Islet of Langerhans (tissue), 1 donor: ENCODE measurements around the gene MRAP2.
"Not testable (repeated sequence)": the region's sequence is repeated elsewhere in the genome, so short reads cannot be mapped to it uniquely, and the experiment has no call there.

ENCODE experiments used
- FAIRE-seq: peaks from one replicate; lab custom pipeline; 2011; peaks lifted over from hg19 to GRCh38; lab: Jason Lieb, UNC

Gene MRAP2

DNA sequence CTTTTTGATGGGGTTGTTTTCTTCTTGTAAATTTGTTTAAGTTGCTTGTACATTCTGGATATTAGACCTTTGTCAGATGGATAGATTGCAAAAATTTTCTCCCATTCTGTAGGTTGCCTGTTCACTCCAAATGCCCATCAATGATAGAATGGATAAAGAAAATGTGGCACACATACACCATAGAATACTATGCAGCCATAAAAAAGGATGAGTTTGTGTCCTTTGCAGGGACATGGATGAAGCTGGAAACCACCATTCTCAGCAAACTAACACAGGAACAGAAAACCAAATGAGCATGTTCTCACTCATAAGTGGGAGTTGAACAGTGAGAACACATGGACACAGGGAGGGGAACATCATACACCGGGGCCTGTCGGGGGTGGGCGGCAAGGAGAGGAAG, 1.6 kb upstream of the MRAP2 start:
- FAIRE-seq: not testable (repeated sequence)

DNA sequence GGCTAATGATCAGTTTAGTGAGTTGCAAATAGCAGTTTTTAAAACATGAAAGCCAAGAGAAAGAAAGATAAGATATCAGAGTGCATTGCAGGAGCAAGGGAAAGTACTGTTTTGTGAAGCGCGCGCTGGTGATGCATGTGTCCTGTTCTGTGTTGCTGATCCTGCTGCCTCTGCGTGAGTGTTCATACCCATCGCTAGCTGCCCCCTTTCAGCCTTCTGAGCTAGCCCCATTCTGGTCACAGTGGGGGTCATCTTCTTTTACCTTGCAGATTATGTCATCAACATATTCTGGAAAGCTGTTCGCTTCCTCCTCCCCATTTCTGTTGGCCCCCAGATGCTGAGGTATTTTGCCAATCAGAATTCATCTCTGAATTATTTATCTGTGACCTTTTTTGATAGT, 1.9 kb downstream of the MRAP2 start:
- no peak for FAIRE-seq

DNA sequence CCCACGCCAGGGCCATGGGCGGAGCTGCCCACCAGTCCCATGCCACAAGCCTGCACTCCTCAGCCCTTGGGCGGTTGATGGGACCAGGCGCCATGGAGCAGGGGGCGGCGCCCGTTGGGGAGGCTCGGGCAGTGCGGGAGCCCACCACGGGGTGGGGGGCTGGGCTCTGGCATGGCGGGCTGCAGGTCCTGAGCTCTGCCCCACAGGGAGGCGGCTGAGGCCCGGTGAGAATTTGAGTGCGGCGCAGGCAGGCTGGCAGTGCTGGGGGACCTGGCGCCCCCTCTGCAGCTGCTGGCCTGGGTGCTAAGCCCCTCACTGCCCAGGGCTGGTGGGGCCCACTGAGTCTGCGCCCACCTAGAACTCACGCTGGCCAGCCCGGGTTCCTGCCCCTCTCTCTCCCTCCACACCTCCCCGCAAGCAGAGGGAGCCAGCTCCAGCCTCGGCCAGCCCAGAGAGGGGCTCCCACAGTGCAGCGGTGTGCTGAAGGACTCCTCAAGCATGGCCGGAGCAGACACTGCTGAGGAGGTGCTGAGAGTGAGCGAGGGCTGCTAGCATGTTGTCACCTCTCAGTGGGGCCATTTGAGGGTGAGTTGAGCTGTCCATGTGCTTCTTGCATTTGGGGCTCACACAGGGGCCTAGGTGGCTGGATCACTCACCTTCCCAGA, 4.0 kb downstream of the MRAP2 start:
- no peak for FAIRE-seq

DNA sequence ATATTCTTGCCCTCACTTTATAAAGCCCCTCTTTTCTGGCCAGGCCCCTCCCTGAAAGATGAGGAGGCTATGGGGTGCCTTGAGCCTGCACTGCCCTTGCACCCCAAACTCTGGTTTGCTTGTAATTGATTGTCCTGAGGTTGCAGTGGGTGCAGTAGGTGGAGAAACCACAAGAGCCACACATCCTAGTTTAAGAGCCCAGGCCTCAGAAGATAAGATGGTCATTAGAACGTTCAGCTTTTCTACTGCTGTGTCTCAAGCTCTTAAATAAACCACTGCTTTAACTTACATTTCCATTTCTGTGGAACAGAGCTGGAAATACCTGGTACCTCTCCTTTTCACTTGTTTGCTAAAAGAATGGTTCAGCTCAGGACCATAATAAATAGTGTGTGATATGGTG, 9.0 kb downstream of the MRAP2 start:
- no peak for FAIRE-seq

DNA sequence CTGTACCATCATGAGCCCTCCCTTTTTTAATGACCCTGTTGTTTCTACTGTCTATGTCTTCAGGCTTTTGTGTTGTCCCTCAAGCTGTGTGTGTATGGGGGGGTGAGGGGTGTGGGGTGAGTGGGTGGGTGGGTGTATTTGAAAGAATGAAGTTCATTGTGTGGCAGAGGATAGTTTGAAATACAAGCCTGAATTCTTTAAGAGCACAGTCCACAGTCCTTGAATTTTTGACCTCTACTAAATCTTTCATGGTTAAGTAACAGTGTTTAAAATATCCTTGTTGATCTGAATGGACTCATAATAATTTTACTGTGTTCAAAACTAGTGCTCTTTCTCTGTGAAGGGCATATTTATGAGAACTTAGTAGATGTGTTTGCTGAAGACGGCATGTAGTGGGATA, 10.0 kb downstream of the MRAP2 start:
- FAIRE-seq: no peak

DNA sequence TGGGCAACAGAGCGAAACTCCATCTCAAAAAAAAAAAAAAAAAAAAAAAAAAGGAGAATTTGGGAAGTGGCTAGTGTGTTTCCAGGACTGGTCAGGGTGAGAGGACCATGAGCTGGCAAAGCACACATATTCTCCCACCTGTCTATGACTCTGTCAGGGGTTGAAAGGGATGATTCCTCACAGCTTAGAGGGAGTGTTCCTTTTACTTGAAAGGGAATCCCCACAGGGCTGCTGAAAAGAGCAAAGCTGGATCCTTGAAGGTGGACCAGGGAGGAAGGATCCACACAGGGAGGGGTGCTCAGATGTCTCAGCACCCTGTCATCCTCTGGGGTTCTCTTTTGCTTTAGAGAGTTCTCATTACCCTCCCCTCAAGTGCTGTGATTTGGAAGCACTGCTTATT, 13.2 kb downstream of the MRAP2 start:
- no peak for FAIRE-seq

DNA sequence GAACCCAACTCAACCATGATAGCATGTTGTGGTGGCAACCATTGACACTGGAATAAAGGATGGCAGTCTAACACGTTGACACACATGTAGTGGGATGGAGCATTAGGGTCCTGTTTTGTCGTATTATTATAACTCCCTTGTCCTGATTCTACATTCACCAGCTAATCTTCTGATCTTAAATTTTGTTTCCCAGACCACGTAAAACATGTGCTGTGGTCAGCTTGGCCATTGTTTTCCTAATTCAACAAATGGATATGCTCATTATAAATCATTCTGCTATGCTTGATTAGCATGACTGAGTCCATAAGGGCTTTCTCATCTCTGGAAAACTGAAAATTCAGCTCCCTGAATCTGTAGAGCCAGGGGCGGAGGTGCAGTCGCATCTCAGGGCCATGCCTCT, 15.0 kb downstream of the MRAP2 start:
- no peak for FAIRE-seq

DNA sequence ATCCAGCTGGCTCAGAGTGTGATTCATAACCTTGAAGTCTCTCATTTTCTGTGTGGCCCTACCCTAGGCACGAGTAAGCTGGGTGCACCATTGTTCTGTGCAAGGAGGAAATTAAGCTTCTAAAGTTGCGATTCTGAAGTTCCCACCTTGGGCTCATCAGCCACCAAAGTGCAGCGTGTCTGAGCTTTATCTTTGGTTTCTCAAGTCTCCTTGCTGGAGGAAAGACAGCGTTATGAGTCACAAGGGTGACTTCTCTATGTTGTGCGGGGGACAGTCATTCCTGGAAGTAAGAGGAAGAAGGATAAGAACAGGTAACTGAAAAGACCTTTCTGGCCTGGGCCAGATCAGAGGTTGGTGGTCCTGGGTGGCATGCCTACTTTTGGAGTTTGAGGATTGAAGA, 16.8 kb downstream of the MRAP2 start:
- FAIRE-seq: no peak

DNA sequence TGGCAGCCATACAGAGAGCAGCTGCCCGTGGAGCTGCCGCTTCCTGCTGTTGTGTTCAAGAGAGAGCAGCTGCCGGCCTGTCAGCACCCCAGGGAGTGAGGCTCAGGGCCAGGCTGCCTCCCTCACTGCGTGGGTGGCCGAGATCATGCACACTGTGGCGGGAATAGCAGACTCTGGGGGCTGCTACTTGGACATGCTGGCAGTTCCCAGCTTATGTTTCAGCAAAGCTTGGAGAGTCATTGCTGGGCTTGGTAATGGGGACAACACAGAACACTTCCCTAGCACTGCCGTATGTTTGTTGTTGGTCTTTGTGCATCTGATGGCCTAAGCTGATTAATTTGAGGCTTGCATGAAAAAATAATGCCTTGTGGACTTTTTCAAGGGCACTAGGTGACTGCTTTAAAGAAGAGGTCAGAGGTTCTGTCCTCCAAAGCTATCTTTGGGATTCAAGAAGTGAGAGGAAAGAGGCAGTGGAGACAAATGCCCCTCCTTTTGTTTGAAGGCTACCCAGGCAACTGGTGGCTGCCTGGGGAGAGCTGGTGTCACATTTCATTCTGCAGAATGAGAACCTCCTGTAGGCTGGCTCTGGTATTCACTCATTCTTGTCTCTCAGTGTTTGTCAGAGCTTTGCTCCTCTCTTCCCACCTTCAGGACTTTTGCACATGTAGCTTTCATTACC, 18.8 kb downstream of the MRAP2 start:
- no peak for FAIRE-seq

DNA sequence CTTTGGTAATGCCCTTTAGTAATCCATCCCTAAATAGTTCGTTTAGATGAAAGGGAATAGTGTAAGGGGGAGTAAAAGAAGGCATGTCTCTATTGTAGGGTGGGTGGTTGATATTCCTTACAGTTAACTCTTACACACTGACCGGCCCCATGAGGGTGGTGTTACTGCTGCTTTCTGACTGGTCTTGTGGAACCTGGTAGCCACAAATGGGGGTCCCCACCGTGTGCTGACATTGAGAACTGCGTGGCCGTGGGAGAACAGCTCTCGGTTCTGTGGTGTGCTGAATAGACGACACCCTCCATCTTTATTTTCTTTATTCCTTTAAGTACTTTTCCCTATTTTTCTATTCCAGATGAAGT, 19.3 kb downstream of the MRAP2 start:
- FAIRE-seq: no peak

DNA sequence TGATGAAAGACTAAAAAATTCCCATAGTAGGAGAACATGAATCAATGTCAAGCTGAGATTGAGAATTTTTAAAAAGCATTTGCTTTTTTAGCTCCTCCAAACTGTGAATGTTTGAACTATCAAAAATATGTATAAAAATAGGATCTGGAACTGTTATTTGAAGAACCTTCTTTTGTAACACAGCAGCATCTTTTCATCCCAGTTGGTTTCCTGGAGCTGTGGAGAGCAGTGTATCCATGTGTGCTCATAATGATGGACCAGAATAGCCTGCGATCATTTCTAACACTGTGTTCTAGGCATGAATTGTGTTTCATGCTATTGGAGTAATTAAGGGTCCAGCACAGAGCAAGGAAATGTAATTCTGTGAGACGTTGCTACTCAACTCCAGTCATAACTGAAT, 22.1 kb downstream of the MRAP2 start:
- peak; percentile 78 for FAIRE-seq

DNA sequence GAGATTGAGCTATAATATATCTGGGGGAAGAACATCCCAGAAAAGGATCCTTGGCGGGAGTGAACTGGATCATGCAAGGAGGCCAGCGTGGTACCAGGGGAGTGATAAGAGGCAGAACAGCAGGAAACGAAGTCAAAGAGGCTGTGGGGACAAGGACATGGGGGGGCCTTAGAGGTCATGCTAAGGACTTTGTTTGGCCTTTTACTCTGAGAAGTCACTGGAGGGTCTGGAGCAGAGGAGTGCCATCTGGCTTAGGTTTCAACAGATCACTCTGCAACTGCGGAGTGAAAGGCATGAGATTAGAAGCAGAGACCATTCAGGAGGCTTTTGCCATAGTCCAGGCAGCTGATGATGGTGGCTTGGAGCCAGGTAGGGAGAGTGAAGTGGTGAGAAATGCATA, 24.3 kb downstream of the MRAP2 start:
- no peak for FAIRE-seq

DNA sequence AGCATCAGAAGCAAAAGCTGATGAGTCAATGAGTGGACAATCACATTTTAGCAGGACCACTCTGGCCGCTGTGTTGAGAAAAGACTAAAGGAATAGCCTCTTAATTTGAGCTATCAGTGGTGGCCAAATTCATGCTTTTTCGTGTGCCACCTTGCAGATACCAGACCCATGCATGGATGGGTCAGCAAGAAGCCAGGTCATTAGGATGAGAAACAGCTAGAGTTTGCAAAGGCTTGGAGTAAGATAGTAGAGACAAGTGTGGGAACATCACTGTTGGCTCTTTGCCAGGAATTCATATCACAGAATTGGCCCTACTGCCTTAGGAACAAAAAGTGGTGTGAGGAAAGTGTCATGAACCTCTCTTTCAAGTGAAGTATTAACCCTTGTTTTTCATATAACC, 25.5 kb downstream of the MRAP2 start:
- FAIRE-seq: no peak

DNA sequence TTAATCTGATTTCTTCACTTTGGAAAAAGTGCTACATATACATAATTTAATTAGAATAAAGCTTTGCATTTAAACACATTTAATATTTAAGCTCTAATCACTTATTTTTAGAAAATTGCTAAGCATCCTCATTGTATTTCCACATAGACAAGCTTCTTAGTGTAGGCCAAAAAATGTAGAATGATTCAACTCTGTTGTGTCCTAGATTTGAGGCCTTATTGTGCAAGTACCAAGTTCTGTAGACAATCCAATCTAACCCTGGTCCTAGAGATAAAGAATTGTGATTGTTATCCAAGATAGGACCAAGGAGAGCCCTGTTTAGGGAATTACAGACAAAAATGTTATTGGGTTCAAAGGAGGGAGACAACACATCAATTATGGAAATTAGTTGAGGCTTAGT, 27.6 kb downstream of the MRAP2 start:
- no peak for FAIRE-seq

DNA sequence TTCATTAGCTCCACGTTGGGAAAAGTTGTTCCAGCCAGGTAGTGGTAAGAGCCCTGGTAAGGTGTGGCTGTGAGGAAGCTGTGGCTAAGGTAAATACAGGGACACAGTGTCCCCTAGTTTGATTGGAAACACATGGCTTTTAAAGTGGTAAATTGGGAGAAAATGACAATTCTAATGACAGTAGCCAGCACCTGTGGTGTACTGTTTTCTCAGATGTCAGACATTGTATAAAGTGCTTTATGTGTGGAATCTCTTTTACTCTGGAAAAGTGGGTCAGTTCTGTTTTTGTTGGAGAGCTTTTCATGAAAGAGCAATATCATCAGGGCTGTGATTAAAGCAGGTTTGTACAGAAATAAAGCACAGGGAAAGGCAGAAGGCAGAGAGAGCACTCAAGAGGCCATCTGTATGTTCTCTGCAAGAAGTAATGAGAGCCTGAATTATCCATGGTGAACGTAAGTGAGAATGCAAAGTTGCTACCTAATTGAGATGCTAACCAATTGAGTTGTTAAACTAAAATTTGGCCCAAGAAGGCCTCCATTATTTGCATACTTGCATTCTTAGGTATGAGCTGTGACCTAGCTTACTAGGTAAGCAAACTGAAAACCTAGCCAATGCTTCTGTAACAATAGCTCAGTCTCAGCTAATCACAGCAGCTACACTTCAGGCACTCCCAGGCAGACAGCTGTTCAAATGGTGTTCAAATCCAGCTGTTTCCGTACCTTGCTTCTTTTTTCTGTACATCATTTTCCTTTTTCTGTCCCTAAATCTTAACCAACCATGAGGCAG, 28.2 kb downstream of the MRAP2 start:
- FAIRE-seq: no peak

DNA sequence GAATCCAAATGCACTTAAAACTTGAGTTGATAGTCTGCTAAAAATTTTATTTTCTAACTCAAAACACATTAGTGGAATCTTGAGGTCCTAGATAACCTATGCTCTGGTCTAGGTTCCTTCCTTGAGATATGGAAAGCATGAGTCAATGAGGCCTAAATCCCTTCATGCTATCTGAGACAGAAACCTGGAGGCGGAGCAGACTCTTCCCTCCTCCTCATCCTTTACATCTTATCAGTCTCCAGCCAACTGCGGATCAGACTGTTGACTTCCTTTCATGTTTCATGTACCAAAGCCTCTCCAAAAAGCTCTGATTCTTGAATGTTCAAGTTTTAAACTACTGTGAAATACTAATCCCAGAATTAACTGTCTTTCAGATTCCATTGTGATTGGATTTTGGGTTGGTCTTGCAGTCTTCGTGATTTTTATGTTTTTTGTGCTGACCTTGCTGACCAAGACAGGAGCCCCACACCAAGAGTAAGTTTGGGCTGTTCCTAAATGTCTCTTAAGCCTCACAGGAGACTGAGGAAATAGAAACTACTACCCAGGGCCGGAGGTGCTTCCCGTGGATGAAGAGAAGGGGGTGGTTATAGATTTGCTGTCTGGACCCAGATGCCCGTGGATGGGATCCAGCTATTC, 29.1 kb downstream of the MRAP2 start:
- no peak for FAIRE-seq

DNA sequence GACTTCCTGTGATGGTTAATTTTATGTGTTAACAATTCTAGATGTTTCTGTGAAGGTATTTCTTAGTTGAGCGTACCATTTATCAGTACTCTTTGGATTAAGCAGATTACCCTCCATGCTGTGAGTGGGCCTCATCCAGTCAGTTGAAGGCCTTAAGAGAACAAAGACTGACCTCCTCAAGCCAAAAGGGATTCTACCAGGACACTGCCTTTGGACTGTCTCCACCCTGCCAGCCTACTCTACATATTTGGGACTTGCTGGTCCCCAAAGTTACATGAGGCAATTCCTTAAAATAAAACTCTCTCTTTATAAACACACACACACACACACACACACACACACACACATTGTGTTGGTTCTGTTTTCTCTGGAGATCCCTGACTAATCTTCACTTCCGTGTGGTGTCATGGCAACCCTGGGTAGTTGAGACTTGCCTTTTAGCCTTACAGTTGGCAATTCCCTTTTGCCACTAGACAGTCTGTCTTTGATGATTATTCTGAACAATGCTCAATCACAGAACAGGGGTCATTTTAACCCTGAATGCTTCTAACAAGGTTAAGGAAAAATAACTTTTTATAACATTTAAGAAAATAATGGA, 32.2 kb downstream of the MRAP2 start:
- peak; percentile 38 for FAIRE-seq

DNA sequence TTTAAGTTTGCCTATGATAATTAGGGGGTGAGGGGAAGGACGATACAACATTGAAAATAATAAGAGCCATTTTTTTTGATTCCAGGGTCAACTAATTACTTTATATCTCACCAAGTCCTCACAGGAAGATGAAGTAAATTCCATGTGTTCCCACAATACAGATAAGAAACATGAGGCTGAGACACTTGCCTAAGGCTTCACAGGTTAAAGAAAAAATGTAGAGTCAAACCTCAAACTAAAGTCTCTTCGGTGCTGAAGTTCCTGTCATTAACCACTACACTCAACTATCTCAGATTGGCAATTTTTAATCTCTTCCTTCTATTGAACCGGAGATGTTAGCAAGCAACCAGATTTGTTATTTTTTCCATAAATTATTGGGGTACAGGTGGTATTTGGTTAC, 33.0 kb downstream of the MRAP2 start:
- FAIRE-seq: no peak

DNA sequence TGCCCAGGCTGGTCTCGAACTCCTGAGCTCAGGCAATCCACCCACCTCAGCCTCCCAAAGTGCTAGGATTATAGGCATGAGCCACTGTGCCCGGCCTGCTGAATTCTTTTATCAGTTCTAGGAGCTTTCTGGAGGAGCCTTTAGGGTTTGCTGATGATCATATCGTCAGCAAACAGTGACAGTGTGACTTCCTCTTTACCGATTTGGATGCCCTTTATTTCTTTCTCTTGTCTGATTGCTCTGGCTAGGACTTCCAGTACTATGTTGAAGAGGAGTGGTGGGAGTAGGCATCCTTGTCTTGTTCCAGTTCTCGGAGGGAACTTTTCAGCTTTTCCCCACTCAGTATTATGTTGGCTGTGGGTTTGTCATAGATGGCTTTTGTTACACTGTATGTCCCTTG, 35.3 kb downstream of the MRAP2 start:
- FAIRE-seq: not testable (repeated sequence)

DNA sequence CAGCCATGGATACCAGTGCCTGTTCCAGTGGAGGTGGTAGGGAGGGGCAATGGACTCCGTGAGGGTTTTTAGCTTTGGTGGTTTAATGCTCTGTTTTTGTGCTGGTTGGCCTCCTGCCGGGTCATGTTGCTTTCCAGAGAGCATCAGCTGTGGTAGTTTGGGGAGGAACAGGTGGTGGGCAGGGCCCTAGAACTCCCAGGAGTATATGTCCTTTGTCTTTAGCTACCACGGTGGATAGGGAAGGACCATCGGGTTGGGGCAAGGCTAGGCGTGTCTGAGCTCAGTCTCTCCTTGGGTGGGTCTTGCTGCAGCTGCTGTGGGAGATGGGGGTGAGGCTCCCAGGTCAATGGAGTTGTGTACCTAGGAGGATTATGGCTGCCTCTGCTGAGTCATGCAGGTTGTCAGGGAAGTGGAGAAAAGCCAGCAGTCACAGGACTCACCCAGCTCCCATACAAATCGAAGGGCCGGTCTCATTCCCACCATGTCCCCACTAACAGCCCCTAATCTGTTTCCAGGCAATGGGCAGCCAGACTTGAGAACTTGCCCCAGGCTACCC, 38.9 kb downstream of the MRAP2 start:
- no peak for FAIRE-seq

DNA sequence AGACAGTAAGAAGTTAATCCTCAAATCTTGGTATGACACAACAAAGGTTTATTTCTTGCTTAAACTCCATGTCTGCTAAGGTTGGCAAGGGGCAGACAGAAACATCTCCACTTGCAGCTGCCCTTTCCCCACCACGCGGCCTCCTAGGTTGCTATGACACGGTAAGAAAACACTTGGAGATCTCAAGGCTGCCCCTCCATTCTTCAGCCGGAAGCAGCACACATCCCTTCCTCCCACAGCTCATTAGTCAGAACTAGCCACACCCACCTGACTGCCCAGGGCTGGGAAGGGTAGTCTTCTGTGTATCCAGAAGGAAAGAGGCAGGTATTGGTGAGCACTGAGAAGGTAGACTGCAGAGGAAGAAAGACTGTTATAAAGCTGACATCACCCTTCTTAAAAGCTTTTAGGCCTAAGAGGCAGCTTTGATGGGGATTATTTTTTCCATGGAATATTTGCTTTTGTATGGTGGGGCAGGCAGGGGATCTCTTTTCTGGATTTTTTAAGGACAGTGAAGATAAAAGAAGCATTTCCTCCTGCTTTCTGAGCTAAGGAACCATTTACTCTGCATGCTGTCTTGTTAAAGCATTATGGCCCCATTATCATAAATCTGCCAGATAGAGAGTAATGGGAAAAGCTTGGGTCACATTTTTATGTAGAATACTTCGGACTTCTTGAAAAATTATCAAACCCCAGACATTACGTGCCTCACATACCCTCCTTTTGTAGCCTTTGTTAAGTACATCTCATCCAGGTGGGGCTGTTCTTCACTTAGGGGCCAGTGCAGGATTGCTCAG, 41.6 kb downstream of the MRAP2 start:
- FAIRE-seq: no peak

DNA sequence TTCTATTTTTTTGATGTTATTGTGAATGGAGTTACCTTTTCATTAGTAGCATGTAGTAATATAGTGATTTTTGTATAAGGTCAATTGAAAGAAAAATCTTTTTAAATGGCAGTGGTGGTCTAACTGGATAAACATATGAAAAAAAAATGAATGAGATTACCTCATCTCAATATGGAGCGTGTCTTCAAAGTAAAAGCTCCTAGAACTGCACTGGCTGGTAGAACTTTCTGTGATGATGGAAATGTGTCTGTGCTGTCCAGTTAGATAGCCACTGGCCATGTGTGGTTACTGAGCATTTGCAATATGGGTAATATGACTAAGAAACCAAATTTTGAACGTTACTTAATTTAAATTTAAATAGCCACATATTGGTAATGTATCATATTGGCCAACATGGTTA, 44.1 kb downstream of the MRAP2 start:
- no peak for FAIRE-seq
